Measurements from ENCODE around the gene FBXL2.
A peak's percentile ranks its signal among the peaks of the same experiment; 100 is the strongest.

Gene FBXL2, protein sequence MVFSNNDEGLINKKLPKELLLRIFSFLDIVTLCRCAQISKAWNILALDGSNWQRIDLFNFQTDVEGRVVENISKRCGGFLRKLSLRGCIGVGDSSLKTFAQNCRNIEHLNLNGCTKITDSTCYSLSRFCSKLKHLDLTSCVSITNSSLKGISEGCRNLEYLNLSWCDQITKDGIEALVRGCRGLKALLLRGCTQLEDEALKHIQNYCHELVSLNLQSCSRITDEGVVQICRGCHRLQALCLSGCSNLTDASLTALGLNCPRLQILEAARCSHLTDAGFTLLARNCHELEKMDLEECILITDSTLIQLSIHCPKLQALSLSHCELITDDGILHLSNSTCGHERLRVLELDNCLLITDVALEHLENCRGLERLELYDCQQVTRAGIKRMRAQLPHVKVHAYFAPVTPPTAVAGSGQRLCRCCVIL

GRCh38 chr3:33277193-33277882 is at the start of gene FBXL2:
Gene FBXL2, plus strand, starts transcription at chr3:33277442. Its CDS starts 71 bp downstream, at chr3:33277513.
- DNase-seq = peak; percentile 23

GRCh38 chr3:33229066-33229465 is 48.2 kb upstream of the FBXL2 start:
- DNase-seq = no peak

DNA sequence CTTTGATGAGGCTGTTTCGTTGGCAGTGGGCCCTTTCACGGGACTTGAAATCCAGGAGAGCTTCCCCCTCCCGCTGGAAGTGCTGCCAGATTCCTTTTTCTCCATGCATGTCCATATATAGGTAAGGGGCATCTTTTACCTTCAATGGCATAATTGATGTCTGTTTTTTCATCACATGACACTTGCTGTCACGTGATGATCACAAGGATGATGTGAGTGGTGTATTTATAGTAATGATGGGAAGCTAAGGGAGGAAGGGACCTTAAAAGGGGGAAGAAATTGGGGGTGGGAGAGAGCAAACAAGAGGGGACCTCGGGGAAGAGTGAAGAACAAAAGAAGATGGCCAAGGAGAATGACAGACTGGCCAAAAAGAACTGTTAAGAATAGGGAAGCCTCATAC is 47.3 kb upstream of the FBXL2 start:
- DNase-seq = no peak

DNA sequence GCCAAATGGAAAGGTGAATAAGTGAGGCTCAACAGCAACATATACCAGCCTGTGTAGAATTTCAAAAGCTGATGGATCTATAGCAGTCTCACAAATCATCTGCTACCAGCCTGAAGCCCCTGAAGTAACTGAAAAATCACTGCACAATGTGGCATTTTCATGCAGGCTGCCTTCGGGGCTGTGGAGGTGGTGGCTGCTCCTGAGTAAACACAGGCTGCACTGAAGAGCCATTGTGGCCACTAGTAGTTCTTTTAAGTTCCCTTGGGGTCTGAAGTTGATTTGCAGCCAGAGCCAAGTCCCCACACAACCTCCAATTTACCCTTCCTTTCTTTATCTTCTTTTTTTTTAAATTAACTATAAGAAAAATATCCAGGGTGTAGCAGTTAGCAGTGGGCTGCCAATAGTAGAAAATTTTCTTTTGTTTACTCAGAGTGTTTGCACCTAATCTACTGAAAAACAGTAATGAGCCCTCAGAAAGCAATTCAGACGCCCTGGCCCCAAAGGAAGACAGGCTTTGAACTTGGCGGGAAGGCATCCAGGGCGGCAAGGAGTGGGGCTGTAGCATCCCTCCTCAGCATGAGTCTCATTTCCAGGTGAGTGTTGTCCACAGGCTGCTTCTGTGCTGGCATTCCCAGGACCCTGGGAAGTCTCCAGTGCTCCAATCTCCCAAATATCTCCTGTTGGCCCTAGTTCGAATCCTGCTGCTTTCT is 45.3 kb upstream of the FBXL2 start:
- no peak for DNase-seq

DNA sequence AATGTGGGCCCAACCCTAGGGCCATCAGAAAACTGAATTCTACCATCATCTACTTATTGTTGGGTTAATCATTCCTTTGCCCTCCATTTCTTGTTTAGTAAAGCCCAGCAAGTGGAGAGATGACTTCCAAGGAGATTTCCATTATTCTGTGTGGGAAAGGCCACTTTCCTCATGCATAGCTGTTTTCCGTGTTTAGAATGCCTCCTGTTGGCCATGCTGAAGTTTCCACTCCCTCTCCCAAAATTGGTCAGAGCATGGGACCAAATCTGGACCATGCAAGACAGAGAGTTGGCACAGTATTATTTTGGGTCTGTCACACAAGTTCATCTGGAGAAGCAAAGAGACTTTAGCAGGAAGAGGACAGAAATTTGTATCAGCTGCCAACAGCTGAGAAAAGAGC is 43.4 kb upstream of the FBXL2 start:
- DNase-seq = no peak

DNA sequence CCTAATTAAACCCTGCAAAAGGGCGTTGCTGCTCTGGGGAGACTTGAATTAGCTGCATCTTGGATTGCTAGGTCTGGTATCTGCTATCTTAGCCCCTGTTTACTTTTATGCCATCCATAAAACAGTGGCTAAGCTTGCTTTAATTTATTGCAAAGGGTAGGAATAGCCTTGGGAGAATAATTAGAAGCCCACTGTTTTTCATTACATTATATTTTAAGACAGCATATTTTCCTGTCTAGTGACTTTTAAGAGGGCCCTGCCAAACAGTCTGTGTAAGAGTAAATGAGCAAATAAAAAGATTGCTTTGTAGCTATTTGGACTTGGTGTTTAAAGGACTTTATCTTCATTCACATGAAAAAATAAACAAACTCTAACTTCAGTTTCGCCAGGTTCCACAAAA is 41.2 kb upstream of the FBXL2 start:
- no peak for DNase-seq

GRCh38 chr3:33237439-33237838 is 39.8 kb upstream of the FBXL2 start:
- DNase-seq = no peak

DNA sequence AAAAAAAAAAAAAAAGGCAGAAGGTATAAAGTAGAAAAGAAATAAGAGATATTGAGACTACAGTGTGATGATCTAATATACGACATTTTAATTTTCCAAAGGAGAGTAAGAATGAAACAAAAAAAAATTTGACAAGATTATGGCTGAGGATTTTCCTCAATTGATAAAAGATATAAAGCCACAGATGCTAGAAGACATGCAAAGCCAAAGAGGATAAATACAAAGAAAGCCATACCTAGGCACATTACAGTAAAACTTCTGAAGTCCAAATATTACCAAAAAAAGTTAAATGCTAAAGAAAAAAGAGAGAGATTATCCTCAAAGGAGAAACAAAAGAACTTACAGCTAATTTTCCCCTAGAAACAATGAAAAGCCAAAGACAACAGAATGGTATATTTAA is 38.3 kb upstream of the FBXL2 start:
- no peak for DNase-seq

- DNase-seq = no peak
Measured at GRCh38 chr3:33240261-33240660, 37.0 kb upstream of the FBXL2 start.

- no peak for DNase-seq
Measured at GRCh38 chr3:33246786-33247185, 30.5 kb upstream of the FBXL2 start.

- DNase-seq = no peak
Measured at GRCh38 chr3:33250712-33251111, 26.5 kb upstream of the FBXL2 start.

DNA sequence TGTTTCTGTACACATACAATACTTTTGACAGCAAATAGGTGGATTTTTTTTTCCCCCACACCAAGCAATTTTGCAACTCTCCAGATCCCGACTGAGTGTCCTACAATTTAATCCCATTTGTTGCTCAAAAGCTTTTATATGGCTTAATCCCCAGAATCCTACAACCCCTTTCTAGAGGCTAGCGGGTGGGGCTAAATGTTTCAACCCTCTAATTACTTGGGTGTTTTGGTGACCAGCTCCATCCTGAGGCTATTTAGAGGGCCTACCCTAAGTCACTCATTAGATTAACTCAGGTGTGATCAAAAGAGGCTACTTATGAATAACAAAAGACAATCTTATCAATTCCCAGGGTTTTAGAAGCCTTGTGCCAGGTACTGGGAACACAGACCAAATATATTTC is 21.0 kb upstream of the FBXL2 start:
- no peak for DNase-seq

- DNase-seq = no peak
Measured at GRCh38 chr3:33260104-33260503, 17.1 kb upstream of the FBXL2 start.

- DNase-seq = no peak
Measured at GRCh38 chr3:33269385-33269784, 7.9 kb upstream of the FBXL2 start.

DNA sequence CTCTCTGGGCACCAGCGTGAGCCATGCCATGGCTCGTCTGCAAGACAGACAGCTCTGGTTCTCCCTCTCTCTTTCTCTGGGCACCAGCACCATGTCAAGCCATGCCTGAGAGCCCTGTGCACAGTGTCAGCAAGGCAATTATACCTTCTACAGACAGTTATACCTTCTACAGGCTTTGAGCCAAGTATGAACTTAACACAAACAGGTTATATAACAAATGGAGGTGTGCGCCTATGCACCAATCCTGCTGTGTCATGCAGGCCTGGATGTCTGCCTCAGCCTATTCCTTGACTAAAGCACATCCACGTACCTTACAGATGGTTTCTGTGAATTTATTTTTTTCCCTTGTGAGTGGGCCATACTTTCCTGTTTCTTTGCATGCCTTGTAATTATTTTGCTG is 5.9 kb upstream of the FBXL2 start:
- no peak for DNase-seq

DNA sequence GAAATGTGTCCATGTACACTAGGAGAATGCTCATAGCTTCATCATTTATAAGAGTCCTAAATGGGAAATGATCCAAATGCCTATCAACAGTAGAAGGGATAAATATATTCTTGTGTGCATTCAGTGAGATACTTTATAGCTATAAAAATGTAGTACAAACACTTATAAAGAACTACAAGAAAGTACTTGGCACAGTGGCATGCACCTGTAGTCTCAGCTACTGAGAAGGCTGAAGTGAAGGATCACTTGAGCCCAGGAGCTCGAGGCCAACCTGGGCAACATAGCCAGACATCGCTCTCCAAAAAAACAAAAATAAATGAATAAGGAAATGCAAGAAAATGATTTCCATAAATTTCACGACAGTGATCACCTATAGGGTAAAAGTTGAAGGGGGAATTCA is 3.6 kb upstream of the FBXL2 start:
- no peak for DNase-seq

DNA sequence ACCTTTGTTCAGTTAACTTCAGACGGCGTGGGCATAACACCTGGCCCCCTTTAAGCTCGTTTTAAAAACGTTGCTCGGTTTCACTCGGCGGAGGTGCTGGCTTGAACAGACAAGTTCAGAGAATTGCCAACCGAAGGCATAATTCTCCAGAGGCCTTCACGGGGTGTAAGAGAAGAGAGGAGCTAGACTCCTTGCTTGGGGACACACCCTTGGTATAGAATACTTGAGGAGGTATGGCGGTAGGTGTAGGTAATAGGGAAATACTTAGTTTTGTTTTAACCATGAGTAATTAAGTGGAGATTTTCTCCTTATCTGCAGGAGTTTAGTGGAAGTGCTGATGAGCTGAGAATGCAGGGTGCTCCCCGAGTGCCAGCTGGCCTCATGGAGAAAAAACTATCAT is 921 bp downstream of the FBXL2 start:
- no peak for DNase-seq

DNA sequence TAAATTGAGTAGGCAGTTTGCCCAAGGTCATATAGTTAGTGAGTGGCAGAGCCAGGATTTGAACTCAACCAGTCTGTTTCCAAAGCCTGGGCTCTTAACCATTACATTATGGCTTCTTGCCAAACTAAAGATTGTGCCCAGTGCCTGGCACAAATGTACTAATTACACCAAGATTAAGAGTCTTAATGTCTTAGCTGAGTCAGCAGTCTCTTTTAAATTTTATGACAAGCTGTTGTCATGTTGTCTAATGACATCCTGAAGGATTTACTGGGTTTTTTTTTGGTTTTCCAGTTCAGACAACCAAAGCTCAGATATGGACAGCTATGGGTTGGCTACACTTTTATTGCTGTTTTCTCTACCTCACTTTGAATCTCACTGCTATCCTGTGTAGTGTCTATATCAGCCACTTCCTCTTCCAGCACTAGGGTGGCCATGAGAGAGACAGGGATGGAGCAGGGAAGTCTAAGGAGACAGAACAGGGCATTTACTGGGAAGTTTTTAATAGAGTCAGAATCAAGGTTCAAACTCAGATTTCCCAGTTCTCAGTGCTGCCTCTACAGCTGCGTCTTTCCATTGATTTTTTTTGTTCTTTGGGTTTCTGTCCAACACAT is 10.5 kb downstream of the FBXL2 start:
- DNase-seq = no peak

- DNase-seq = no peak
Measured at GRCh38 chr3:33299395-33300081, 22.3 kb downstream of the FBXL2 start.

DNA sequence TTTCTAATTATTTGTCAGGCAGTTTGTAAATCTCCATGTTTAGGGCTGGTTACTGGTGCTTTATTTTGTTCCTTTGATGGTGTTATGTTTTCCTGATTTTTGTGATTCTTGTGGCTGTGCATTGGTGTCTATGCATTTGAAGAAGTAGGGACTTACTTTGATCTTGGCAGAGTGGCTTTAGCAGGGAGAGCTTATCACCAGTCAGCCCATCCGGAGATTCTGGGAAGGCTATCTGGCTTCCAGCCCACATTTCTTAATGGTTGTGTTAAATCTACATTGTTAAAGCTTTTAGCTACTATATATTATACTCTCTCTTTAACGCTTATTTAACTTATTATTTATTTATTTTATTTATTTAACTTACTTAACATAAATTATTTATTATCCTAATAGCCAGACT is 35.1 kb downstream of the FBXL2 start:
- no peak for DNase-seq

GRCh38 chr3:33313331-33313730 is 36.1 kb downstream of the FBXL2 start:
- DNase-seq = no peak

DNA sequence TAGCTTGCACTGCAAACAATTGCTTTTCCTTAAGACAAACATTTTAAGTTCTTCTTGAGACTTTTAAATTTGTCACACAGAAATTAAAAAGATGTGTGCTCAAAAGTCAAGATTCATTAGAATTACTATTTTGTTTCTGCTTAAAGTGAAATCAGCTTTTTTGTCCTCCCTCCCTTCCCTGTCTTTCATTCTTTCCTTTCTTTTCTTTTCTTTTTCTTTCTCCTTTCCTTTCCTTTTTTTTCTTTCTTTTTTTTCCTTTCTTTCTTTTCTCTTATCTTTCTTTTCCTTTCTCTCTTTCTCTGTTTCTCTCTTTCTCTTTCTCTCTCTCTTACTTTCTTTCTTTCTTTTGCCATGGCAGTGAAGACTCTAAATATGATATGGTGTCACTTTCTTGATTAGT is 37.8 kb downstream of the FBXL2 start:
- no peak for DNase-seq

DNA sequence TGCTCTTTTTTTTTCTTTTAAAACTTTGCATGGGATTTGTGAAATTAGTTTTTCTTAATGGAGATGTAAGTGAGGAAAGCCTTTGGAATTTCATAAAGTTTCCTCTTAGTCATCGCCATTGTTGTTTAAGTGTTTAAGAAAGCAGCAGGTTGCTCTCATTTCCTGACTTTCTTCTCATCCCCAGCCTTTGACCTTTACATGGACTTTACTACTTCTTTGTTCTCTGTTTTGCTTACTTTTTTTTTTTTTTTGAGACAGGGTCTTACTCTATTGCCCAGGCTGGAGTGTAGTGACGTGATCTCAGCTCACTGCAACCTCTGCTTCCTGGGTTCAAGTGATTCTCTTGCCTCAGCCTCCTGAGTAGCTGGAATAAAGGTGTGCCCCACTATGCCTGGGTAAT is 38.6 kb downstream of the FBXL2 start:
- no peak for DNase-seq

Measured in DMS 273 treated with DMSO at 0.1 percent for 48 hours (cell line).